HCT116 (cell line): Measurements from ENCODE around the gene ADARB2. TPM values are rescaled to one million over a fixed set of nuclear protein-coding genes. Genes with fewer than 3 reads are reported as not detected.

Experiments
- ATAC-seq: fragments of 200-7000 bp; cut with Tn5 transposase; 2 replicates; pipeline ENCODE4 v1.9.1; 2020; ENCODE audit warnings: mild to moderate bottlenecking, moderate library complexity
- BruUV-seq: library from RNA; stranded (reverse); fragments of 400-500 nt; replicated peaks from 2 replicates; lab custom pipeline; 2021; lab: Mats Ljungman, UMichigan
- CTCF ChIA-PET: fragments of 300-600 bp; sonication (Branson Sonifier 250); formaldehyde crosslinking; loops from one replicate; lab custom pipeline; 2021; ENCODE audit warnings: antibody characterized with exemption; lab: Charles Lee
- POLR2A ChIA-PET: fragments of 300-600, 350-600 bp; sonication (Branson Sonifier 250); formaldehyde crosslinking; loops from one replicate; lab custom pipeline; 2021; ENCODE audit warnings: antibody characterized with exemption; lab: Charles Lee
- RAD21 ChIA-PET, 2 experiments: fragments of 300-600 bp; sonication (Branson Sonifier 250); formaldehyde crosslinking; loops; one replicate each; lab custom pipeline; 2023; ENCODE audit warnings: low total read pairs in 2 of 2; ENCODE audit not compliant: uncharacterized antibody in 2 of 2, unreplicated experiment in 2 of 2, low non-redundant PET in 1 of 2; lab: Charles Lee
- DNase-seq: peaks from one replicate; pipeline ENCODE4 v3.0.0-alpha.2; 2010; ENCODE audit warnings: low read depth, low spot score
- H2AFZ ChIP-seq: fragments of 200-600 bp; shearing (Covaris generic), sonication (generic); 2 replicates; pipeline ENCODE4 v1.6.1; 2017; ENCODE audit warnings: low read depth, mixed run types, mixed read lengths, antibody characterized with exemption, low read length; ENCODE audit not compliant: poor library complexity, severe bottlenecking
- H3K27ac ChIP-seq: 2 replicates; pipeline ENCODE4 v1.5.1; 2012; ENCODE audit warnings: low read depth, low read length
- H3K27me3 ChIP-seq: fragments of 200-600 bp; sonication (generic); 2 replicates; pipeline ENCODE4 v1.6.1; 2016; ENCODE audit warnings: mixed run types, low read length, mixed read lengths; ENCODE audit not compliant: insufficient read depth
- H3K36me3 ChIP-seq, 2 experiments: fragments of 200-500 bp in 1 of 2; fragments of 200-600 bp in 1 of 2; sonication (Bioruptor generic) in 1 of 2; sonication (generic) in 1 of 2; 2 replicates each; pipeline versions ENCODE4 v1.5.1 to v1.6.1; 2014 to 2016; ENCODE audit warnings: low read length in 2 of 2, inconsistent platforms in 1 of 2, mixed read lengths in 1 of 2, mixed run types in 1 of 2; ENCODE audit not compliant: insufficient read depth in 2 of 2, control insufficient read depth in 1 of 2
- H3K4me1 ChIP-seq, 2 experiments: fragments of 200-600 bp in 1 of 2; sonication (generic) in 1 of 2; 2 replicates each; pipeline versions ENCODE4 v1.5.1 to v1.6.1; 2012 to 2017; ENCODE audit warnings: low read length in 2 of 2, inconsistent platforms in 1 of 2, mild to moderate bottlenecking in 1 of 2, mixed read lengths in 1 of 2, mixed run types in 1 of 2, moderate library complexity in 1 of 2; ENCODE audit not compliant: insufficient read depth in 2 of 2, control insufficient read depth in 1 of 2
- H3K4me2 ChIP-seq: fragments of 200-600 bp; sonication (generic); 2 replicates; pipeline ENCODE4 v1.6.1; 2017; ENCODE audit warnings: mixed run types, low read length, mixed read lengths
- H3K4me3 ChIP-seq, 2 experiments: fragments of 200-600 bp in 1 of 2; sonication (generic) in 1 of 2; replicated peaks in 1 of 2; 2 replicates each; pipeline ENCODE4 v1.5.1; 2011 to 2016; ENCODE audit warnings: low read length in 2 of 2, control low read depth in 1 of 2, low read depth in 1 of 2, mild to moderate bottlenecking in 1 of 2, mixed read lengths in 1 of 2, mixed run types in 1 of 2
- H3K79me2 ChIP-seq: fragments of 200-600 bp; sonication (generic); 2 replicates; pipeline ENCODE4 v1.6.1; 2017; ENCODE audit warnings: mild to moderate bottlenecking, mixed run types, low read length, moderate library complexity, mixed read lengths; ENCODE audit not compliant: insufficient read depth
- H3K9ac ChIP-seq: fragments of 200-600 bp; sonication (generic); 2 replicates; pipeline ENCODE4 v1.6.1; 2016; ENCODE audit warnings: low read length, mixed read lengths
- H3K9me2 ChIP-seq: fragments of 200-600 bp; sonication (generic), shearing (Covaris generic); 2 replicates; pipeline ENCODE4 v1.6.1; 2017; ENCODE audit warnings: mixed run types, mild to moderate bottlenecking, moderate library complexity; ENCODE audit not compliant: insufficient read depth
- H3K9me3 ChIP-seq, 2 experiments: fragments of 200-500 bp in 1 of 2; fragments of 200-600 bp in 1 of 2; sonication (Bioruptor generic) in 1 of 2; sonication (generic) in 1 of 2; 2 replicates each; pipeline ENCODE4 v1.6.1; 2014 to 2017; ENCODE audit warnings: low read length in 2 of 2, mixed read lengths in 2 of 2, inconsistent platforms in 1 of 2, low read depth in 1 of 2, mild to moderate bottlenecking in 1 of 2, mixed run types in 1 of 2, moderate library complexity in 1 of 2; ENCODE audit not compliant: control insufficient read depth in 1 of 2, insufficient read depth in 1 of 2
- H4K20me1 ChIP-seq: fragments of 200-600 bp; sonication (generic), shearing (Covaris generic); 2 replicates; pipeline ENCODE4 v1.6.1; 2017; ENCODE audit warnings: mixed run types, mild to moderate bottlenecking, moderate library complexity; ENCODE audit not compliant: insufficient read depth
- CBX3 ChIP-seq: IDR thresholded peaks from 2 replicates; pipeline ENCODE4 v1.6.1; 2012; ENCODE audit warnings: low read depth
- CEBPB ChIP-seq: IDR thresholded peaks from 2 replicates; pipeline ENCODE4 v1.6.1; 2012; ENCODE audit warnings: low read depth
- CTCF ChIP-seq, 3 experiments: fragments of 200-600 bp in 1 of 3; sonication (generic) in 1 of 3; IDR thresholded peaks in 2 of 3; conservative IDR thresholded peaks in 1 of 3; 2 replicates each; pipeline ENCODE4 v1.5.1; 2012 to 2017; ENCODE audit warnings: low read depth in 2 of 3, low read length in 2 of 3, antibody characterized with exemption in 1 of 3, borderline replicate concordance in 1 of 3, control low read depth in 1 of 3, mild to moderate bottlenecking in 1 of 3, mixed read lengths in 1 of 3, mixed run types in 1 of 3, moderate library complexity in 1 of 3; ENCODE audit not compliant: insufficient read depth in 1 of 3
- ELF1 ChIP-seq: IDR thresholded peaks from 2 replicates; pipeline ENCODE4 v1.6.1; 2012; ENCODE audit warnings: low read depth, borderline replicate concordance
- EZH2 ChIP-seq: fragments of 200-600 bp; sonication (generic); IDR thresholded peaks from 2 replicates; pipeline ENCODE4 v1.6.1; 2017; ENCODE audit warnings: antibody characterized with exemption, mixed run types
- FOSL1 ChIP-seq: IDR thresholded peaks from 2 replicates; pipeline ENCODE4 v1.6.1; 2012; ENCODE audit warnings: low read depth
- JUND ChIP-seq: IDR thresholded peaks from 2 replicates; pipeline ENCODE4 v1.6.1; 2012
- POLR2A ChIP-seq: IDR thresholded peaks from 2 replicates; pipeline ENCODE4 v1.7.0; 2011; ENCODE audit warnings: borderline replicate concordance; ENCODE audit not compliant: insufficient read depth, insufficient read length; ENCODE audit errors: extremely low read depth
- REST ChIP-seq: IDR thresholded peaks from 2 replicates; pipeline ENCODE4 v1.6.1; 2012; ENCODE audit warnings: low read depth
- SRF ChIP-seq: IDR thresholded peaks from 2 replicates; pipeline ENCODE4 v1.6.1; 2012; ENCODE audit warnings: low read depth
- TCF7L2 ChIP-seq: IDR thresholded peaks from 2 replicates; pipeline ENCODE4 v1.7.0; 2011; ENCODE audit warnings: borderline replicate concordance, inconsistent platforms; ENCODE audit not compliant: insufficient read depth, insufficient read length; ENCODE audit errors: extremely low read depth
- YY1 ChIP-seq: IDR thresholded peaks from 2 replicates; pipeline ENCODE4 v1.6.1; 2011; ENCODE audit warnings: low read length, low read depth, moderate library complexity, mild to moderate bottlenecking; ENCODE audit not compliant: insufficient replicate concordance; ENCODE audit errors: extremely low read depth
- ZBTB33 ChIP-seq: IDR thresholded peaks from 2 replicates; pipeline ENCODE4 v1.6.1; 2011; ENCODE audit warnings: mild to moderate bottlenecking, low read length, moderate library complexity; ENCODE audit not compliant: insufficient replicate concordance; ENCODE audit errors: extremely low read depth
- ZNF274 ChIP-seq: fragments of 200-500 bp; sonication (Bioruptor generic); IDR thresholded peaks from 2 replicates; pipeline ENCODE4 v1.6.1; 2014; ENCODE audit warnings: mild to moderate bottlenecking, low read depth, low read length, inconsistent platforms
- intact Hi-C: fragments of 100-400 bp; cut with micrococcal nuclease; formaldehyde crosslinking; loops from 2 replicates; pipeline ENCODE4 v1.10.0; 2022
- total RNA-seq: library from RNA; stranded (reverse); gene quantifications from one replicate; pipeline ENCODE4 v1.2.1, GENCODE V29; 2021; ENCODE audit not compliant: unreplicated experiment

The ADARB2 gene
- total RNA-seq, 1 experiment from 2014 or later = not detected

GRCh38 chr10:1633783-1634182 is 103.5 kb downstream of the ADARB2 start:
- no peaks in the 10 kb centered on the region for H3K9me2 ChIP-seq
- no peak overlapping the region for H2AFZ ChIP-seq
- no peak overlapping the region for H3K27ac ChIP-seq
- no peaks in the 10 kb centered on the region for H3K9me3 ChIP-seq
- H3K27me3 ChIP-seq = peaks cover 4% of the 10 kb centered on the region; the same call in 1 of the 2 replicates
- no peaks in the 10 kb centered on the region for H3K4me1 ChIP-seq
- no peaks in the 10 kb centered on the region for H3K36me3 ChIP-seq
- no peak for TF ChIP-seq ZBTB33
- no peak for TF ChIP-seq ELF1
- TF ChIP-seq YY1 = no peak
- no peak for TF ChIP-seq TCF7L2
- TF ChIP-seq FOSL1 = no peak
- no peak for TF ChIP-seq SRF
- TF ChIP-seq EZH2 = no peak
- TF ChIP-seq, all 23 proteins: peak for 0
- intact Hi-C loops = no loop called here
- no peak for ATAC-seq
- Histone ChIP-seq H3K4me3 (no peak overlapping the region), H4K20me1 (no peaks in the 10 kb centered on the region), H3K4me2 (no peak overlapping the region), H3K79me2 (no peaks in the 10 kb centered on the region), H3K9ac (no peak overlapping the region)
- ChIA-PET RAD21 (no interaction called here), CTCF (no interaction called here), POLR2A (no interaction called here)
- no TSS peak for BruUV-seq
- DNase-seq = no peak

GRCh38 chr10:1632596-1632995 is 104.7 kb downstream of the ADARB2 start:
- Histone ChIP-seq H3K9ac (no peak overlapping the region), H3K79me2 (no peaks in the 10 kb centered on the region), H3K36me3 (no peaks in the 10 kb centered on the region), H3K27me3 (peaks cover 4% of the 10 kb centered on the region), H3K9me3 (no peaks in the 10 kb centered on the region), H3K4me2 (no peak overlapping the region), H2AFZ (no peak overlapping the region), H3K9me2 (no peaks in the 10 kb centered on the region), H3K4me1 (no peaks in the 10 kb centered on the region), H3K4me3 (no peak overlapping the region), H4K20me1 (no peaks in the 10 kb centered on the region), H3K27ac (no peak overlapping the region)
- DNase-seq (no peak), ATAC-seq (no peak)
- CTCF ChIA-PET = no interaction called here
- POLR2A ChIA-PET = no interaction called here
- intact Hi-C loops = no loop called here
- no TSS peak for BruUV-seq
- RAD21 ChIA-PET = no interaction called here
- TF ChIP-seq EZH2 = no peak
- no peak for TF ChIP-seq ELF1
- TF ChIP-seq ZNF274 = no peak
- no peak for TF ChIP-seq CEBPB
- TF ChIP-seq CBX3 = no peak
- TF ChIP-seq CTCF (IDR thresholded peaks at IDR 0.05 in 2 of 3, conservative IDR thresholded peaks at IDR 0.05 in 1 of 3; ENCODE audit: borderline replicate concordance in 1 of 3, insufficient read depth in 1 of 3, low read depth in 2 of 3, low read length in 2 of 3) = no peak
- TF ChIP-seq REST = no peak
- TF ChIP-seq SRF = no peak
- TF ChIP-seq JUND = no peak
- no peak for TF ChIP-seq POLR2A
